ENCODE measurements around the gene EXD1.
"Not testable (repeated sequence)": the region's sequence is repeated elsewhere in the genome, so short reads cannot be mapped to it uniquely, and the experiment has no call there.

Gene EXD1

DNA sequence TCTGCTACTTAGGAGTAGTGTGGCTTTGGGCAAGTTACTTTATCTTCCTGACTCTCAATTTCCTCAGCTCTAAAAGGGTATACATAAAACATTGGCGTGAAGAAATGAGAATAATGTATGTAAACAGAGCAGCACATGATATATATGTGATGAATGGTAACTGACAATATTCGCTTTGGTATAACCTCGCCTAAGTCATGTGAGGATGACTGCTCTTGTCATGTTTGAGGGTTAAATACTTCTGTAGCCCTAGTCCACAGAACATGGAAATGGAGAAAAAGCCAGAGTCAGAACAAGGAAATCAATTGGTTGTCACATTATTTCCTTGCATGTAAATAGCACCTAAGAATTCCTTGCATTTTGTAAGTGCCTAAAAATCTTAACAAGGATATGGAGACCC lies 25.5 kb upstream of the EXD1 start:
- no peaks in the 10 kb centered on the region for H3K4me1 ChIP-seq (ENCODE audit: control insufficient read depth, insufficient read depth, low read length)
- H3K27ac ChIP-seq (ENCODE audit: low read depth, low read length), result no peak overlapping the region
- H3K36me3 ChIP-seq (ENCODE audit: control insufficient read depth, insufficient read depth, low read length), result peaks cover 2% of the 10 kb centered on the region

DNA sequence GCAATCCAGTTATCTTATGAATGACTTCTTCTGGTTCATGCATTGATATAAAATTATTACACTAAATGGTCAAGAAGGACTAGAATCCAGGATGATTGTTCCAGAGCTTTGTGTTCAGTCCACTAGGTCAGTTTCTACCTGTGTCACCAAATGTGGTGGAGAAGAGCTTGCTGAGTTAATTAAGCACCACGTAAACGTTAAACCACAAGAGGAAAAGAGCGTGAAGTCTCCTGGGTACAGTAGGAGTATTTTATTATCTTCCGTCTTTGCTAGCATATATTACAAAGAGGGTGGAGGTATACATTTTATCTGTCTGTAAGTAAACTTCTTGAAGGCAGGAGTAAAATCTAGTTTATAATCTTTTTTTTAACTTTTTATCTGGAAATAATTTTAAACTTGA lies 24.0 kb upstream of the EXD1 start:
- H3K27me3 ChIP-seq (ENCODE audit: control insufficient read depth, insufficient read depth, low read length), result no peaks in the 10 kb centered on the region
- H3K27ac ChIP-seq (ENCODE audit: low read depth, low read length), result no peak overlapping the region
- H3K4me1 ChIP-seq (ENCODE audit: control insufficient read depth, insufficient read depth, low read length), result peaks cover 3% of the 10 kb centered on the region
- peaks cover 2% of the 10 kb centered on the region for H3K36me3 ChIP-seq (ENCODE audit: control insufficient read depth, insufficient read depth, low read length)
- no peak overlapping the region for H3K9ac ChIP-seq (ENCODE audit: low read length)
- no peak overlapping the region for H3K4me3 ChIP-seq (ENCODE audit: low read length)

More for the DNA sequence above, 25.5 kb upstream of the EXD1 start:
- Histone ChIP-seq H3K4me3 (ENCODE audit: low read length) (no peak overlapping the region), H3K27me3 (ENCODE audit: control insufficient read depth, insufficient read depth, low read length) (no peaks in the 10 kb centered on the region), H3K9ac (ENCODE audit: low read length) (no peak overlapping the region)

DNA sequence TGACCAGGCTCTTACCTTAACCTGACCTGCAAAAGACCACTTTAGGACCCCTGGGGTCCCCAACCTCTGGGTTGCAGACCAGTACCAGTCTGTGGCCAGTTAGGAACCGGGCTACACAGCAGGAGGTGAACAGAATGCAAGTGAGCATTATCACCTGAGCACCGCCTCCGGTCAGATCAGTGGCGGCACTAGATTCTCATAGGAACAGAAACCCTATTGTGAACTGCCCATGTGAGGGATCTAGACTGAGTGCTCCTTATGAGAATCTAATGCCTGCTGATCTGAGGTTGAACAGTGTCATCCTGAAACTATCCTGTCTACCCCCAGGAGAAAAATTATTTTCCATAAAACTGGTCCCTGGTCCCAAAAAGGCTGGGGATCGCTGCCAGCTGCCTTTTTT lies 20.9 kb upstream of the EXD1 start:
- Histone ChIP-seq H3K9ac (ENCODE audit: low read length) (no peak overlapping the region), H3K4me1 (ENCODE audit: control insufficient read depth, insufficient read depth, low read length) (peaks cover 3% of the 10 kb centered on the region), H3K36me3 (ENCODE audit: control insufficient read depth, insufficient read depth, low read length) (no peaks in the 10 kb centered on the region), H3K27me3 (ENCODE audit: control insufficient read depth, insufficient read depth, low read length) (no peaks in the 10 kb centered on the region), H3K4me3 (ENCODE audit: low read length) (no peak overlapping the region), H3K27ac (ENCODE audit: low read depth, low read length) (no peak overlapping the region)

DNA sequence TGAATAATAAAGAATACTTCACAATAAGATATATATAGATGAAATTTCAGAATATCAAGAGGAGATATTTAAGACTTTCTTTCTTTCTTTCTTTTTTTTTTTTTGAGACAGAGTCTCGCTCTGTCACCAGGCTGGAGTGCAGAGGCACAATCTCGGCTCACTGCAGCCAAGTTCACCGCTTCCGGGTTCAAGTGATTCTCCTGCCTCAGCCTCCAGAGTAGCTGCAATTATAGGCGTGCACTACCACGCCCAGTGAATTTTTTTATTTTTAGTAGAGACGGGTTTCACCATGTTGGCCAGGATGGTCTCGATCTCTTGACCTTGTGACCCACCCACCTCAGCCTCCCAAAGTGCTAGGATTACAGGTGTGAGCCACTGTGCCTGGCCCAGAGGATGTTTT lies 20.2 kb upstream of the EXD1 start:
- H3K4me1 ChIP-seq (ENCODE audit: control insufficient read depth, insufficient read depth, low read length); H3K27ac ChIP-seq (ENCODE audit: low read depth, low read length); H3K9ac ChIP-seq (ENCODE audit: low read length); H3K36me3 ChIP-seq (ENCODE audit: control insufficient read depth, insufficient read depth, low read length); H3K27me3 ChIP-seq (ENCODE audit: control insufficient read depth, insufficient read depth, low read length); H3K4me3 ChIP-seq (ENCODE audit: low read length): not testable (repeated sequence)

DNA sequence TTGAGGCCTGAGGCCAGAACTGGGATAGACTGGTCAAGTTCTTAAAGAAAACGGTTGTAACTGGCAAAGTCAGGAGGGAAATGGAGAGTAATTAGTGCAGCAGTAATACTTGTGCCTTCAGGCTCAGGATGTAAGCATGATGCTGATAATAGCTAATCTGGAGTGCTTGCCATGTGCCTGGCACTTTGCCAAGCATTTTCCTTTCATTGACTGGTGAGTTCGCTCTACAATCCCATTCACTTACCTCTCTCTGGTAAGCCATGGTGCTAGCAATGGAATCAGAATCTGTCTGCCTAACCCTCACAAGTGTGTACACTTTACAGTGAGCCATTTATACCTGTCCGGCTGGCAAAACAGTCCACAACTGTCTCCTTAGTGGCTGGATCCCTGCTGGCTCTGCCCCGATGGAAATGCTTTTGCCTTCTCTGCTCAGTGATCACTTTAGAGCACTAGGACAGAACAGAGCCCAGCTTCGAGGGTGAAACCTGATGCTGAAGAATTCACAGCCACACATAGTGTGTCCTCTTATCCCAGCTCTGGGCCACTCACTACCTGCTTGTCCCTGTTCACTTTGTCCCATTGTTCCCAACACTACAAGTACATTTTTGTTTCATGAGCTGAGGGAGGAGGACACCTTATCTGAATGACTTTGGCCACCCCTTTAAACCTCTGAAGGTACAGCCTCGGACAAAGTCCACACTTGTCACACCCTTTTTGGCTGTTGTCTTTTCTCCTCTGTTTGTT lies 10.8 kb upstream of the EXD1 start:
- H3K27me3 ChIP-seq (ENCODE audit: control insufficient read depth, insufficient read depth, low read length), result no peaks in the 10 kb centered on the region
- H3K27ac ChIP-seq (ENCODE audit: low read depth, low read length), result no peak overlapping the region
- H3K4me1 ChIP-seq (ENCODE audit: control insufficient read depth, insufficient read depth, low read length), result no peaks in the 10 kb centered on the region
- H3K4me3 ChIP-seq (ENCODE audit: low read length), result peak overlapping the region; percentile 23
- H3K9ac ChIP-seq (ENCODE audit: low read length), result no peak overlapping the region
- H3K36me3 ChIP-seq (ENCODE audit: control insufficient read depth, insufficient read depth, low read length), result peaks cover 5% of the 10 kb centered on the region

DNA sequence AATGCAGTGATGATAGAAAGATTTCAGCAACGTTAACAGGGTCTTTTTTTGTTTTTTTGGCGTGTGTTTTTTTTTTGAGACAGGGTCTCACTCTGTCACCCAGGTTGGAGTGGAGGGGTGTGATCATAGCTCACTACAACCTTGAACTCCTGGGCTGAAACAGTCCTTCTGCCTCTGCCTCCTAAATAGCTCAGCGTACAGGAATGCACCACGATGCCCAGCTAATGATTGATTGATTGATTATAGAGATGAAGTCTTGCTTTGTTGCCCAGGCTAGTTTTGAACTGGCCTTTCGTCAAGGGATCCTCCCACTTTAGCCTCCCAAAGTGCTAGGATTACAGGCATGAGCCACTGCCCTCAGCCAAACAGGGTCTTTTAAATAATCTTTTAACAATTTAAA lies 7.5 kb upstream of the EXD1 start:
- no peak overlapping the region for H3K27ac ChIP-seq (ENCODE audit: low read depth, low read length)
- no peaks in the 10 kb centered on the region for H3K4me1 ChIP-seq (ENCODE audit: control insufficient read depth, insufficient read depth, low read length)
- H3K9ac ChIP-seq (ENCODE audit: low read length), result no peak overlapping the region
- H3K27me3 ChIP-seq (ENCODE audit: control insufficient read depth, insufficient read depth, low read length), result no peaks in the 10 kb centered on the region
- H3K36me3 ChIP-seq (ENCODE audit: control insufficient read depth, insufficient read depth, low read length), result peaks cover 5% of the 10 kb centered on the region
- no peak overlapping the region for H3K4me3 ChIP-seq (ENCODE audit: low read length)

DNA sequence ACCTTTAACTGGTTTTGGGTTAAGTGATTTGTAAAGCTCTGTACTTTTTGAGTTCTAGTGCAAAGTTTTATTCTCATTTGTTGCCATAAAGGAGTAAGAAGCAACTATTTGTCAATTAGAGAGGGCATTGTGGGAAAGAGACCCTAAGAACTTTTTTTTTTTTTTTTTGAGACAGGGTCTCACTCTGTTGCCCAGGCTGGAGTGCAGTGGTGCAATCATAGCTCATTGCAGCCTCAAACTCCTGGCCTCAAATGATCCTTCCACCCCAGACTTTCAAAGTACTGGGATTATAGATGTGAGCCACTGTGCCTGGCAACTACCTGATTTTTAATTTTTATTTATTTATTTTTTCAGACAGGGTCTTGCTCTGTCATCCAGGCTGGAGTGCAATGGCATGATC lies 5.4 kb upstream of the EXD1 start:
- no peak overlapping the region for H3K4me3 ChIP-seq (ENCODE audit: low read length)
- H3K36me3 ChIP-seq (ENCODE audit: control insufficient read depth, insufficient read depth, low read length), result no peaks in the 10 kb centered on the region
- no peak overlapping the region for H3K9ac ChIP-seq (ENCODE audit: low read length)
- H3K27ac ChIP-seq (ENCODE audit: low read depth, low read length), result no peak overlapping the region
- H3K4me1 ChIP-seq (ENCODE audit: control insufficient read depth, insufficient read depth, low read length), result peaks cover 6% of the 10 kb centered on the region
- no peaks in the 10 kb centered on the region for H3K27me3 ChIP-seq (ENCODE audit: control insufficient read depth, insufficient read depth, low read length)

DNA sequence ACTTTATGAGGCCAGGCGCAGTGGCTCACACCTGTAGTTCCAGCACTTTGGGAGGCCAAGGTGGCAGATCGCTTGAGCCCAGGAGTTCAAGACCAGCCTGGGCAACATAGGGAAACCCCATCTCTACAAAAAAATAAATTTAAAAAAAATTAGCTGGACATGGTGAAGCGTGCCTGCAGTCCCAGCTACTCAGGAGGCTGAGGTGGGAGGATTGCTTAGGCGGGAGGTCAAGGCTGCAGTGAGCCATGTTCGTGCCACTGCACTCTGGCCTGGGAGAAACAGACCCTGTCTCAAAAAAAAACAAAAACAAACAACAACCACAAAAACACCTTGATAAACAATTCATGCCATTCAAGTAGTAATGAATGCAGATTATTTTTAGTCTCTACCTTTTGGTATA lies 4.7 kb upstream of the EXD1 start:
- H3K4me1 ChIP-seq (ENCODE audit: control insufficient read depth, insufficient read depth, low read length); H3K4me3 ChIP-seq (ENCODE audit: low read length); H3K9ac ChIP-seq (ENCODE audit: low read length); H3K27me3 ChIP-seq (ENCODE audit: control insufficient read depth, insufficient read depth, low read length); H3K36me3 ChIP-seq (ENCODE audit: control insufficient read depth, insufficient read depth, low read length); H3K27ac ChIP-seq (ENCODE audit: low read depth, low read length): not testable (repeated sequence)

DNA sequence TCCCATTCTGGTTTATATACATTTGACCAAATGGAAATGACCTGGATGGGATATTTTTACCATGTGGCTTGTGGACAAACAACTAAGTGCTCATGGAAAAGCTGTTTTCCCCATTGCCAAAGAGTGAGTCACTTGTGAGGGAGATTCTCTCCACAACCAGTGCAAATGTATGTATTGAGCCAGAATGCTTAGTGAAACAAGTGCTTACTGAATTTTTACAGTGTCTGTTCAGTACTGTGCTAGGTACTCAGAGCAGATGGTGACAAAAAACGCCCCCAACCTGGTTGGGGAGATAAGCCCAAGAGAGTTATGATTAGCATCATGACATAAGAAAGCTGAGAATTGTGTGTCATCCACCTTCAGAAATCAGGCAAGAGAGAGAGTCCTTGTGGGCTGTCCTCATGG lies 2.8 kb upstream of the EXD1 start:
- H3K4me1 ChIP-seq (ENCODE audit: control insufficient read depth, insufficient read depth, low read length), result peaks cover 6% of the 10 kb centered on the region
- no peaks in the 10 kb centered on the region for H3K27me3 ChIP-seq (ENCODE audit: control insufficient read depth, insufficient read depth, low read length)
- no peak overlapping the region for H3K4me3 ChIP-seq (ENCODE audit: low read length)
- H3K9ac ChIP-seq (ENCODE audit: low read length), result no peak overlapping the region
- H3K36me3 ChIP-seq (ENCODE audit: control insufficient read depth, insufficient read depth, low read length), result no peaks in the 10 kb centered on the region
- H3K27ac ChIP-seq (ENCODE audit: low read depth, low read length), result no peak overlapping the region

DNA sequence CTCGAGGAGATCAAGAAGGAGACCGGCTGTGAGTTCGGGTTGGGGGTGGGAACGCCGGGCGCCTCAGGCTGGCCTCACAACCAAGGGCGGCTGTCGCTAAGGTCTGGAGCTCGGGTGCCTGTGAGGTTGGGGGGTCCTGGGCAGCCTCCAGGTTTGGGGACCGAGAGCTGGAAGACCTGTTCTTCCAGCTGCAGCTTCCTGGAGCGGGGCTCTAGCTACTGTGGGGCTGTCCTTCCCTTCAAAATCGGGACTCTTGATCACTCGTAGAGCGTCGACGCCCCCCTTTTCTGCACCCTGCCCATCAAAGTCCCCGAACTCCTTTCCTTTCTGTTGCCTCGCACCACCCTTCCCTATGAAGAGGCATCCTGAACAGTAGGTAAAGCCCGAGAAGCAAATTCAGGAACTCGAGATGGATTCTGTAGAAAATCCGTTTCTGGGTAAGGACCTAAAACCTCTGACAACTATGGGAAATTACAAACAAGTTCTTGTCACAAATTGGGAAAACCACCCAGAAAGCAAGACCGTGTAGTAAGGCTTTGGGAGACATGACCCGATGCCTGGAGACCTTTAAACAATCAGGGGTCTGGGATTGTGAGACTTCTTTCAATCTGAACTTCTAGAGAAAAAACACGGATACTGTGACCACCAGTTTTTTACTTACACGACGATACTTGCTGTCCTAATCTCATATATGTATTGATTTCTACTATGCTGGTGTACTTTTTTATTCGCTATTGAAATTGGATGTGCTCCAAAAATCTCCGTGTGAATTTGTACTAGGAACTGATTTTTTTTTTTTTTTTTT lies 1.1 kb upstream of the EXD1 start:
- Histone ChIP-seq H3K4me3 (ENCODE audit: low read length) (peak overlapping the region; percentile 87), H3K27ac (ENCODE audit: low read depth, low read length) (peak overlapping the region; percentile 93), H3K9ac (ENCODE audit: low read length) (peak overlapping the region; percentile 83), H3K36me3 (ENCODE audit: control insufficient read depth, insufficient read depth, low read length) (no peaks in the 10 kb centered on the region), H3K27me3 (ENCODE audit: control insufficient read depth, insufficient read depth, low read length) (no peaks in the 10 kb centered on the region), H3K4me1 (ENCODE audit: control insufficient read depth, insufficient read depth, low read length) (peaks cover 6% of the 10 kb centered on the region)

DNA sequence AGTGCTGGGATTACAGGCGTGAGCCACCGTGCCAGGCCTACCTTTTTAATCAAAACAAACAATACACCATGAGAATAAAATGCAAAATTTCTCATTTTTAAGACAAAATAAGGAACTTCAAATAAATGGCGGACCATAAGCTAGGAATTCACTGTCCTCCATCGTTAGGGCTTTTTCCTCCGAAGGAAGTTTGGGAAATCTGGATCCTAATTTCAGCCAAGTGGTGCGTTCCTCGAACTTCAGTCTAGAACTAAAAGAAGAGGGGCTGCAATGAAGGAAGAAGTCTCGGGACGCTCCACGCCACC lies 260 bp downstream of the EXD1 start:
- Histone ChIP-seq H3K27ac (ENCODE audit: low read depth, low read length) (peak overlapping the region; percentile 65), H3K27me3 (ENCODE audit: control insufficient read depth, insufficient read depth, low read length) (no peaks in the 10 kb centered on the region), H3K4me1 (ENCODE audit: control insufficient read depth, insufficient read depth, low read length) (peaks cover 6% of the 10 kb centered on the region), H3K9ac (ENCODE audit: low read length) (no peak overlapping the region), H3K36me3 (ENCODE audit: control insufficient read depth, insufficient read depth, low read length) (no peaks in the 10 kb centered on the region), H3K4me3 (ENCODE audit: low read length) (peak overlapping the region; percentile 54)

DNA sequence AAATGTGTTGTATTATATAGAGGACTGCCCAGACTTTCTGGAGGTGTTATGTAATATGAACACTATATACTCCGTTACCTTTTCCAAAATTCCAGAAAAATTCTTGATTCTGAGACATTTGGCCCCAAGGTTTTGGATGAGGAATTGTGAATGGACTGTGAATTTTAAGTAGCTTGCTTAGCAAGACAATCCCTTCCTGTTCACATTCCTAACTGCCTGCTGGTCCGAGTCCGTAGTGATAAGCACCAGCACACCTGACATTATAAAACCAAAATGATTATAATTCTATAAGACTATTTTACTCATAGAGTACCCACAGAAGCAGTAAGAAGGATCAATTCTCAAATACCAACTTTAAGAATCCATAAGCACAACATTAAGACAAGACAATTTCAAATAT lies 11.2 kb downstream of the EXD1 start:
- no peak overlapping the region for H3K27ac ChIP-seq (ENCODE audit: low read depth, low read length)
- no peaks in the 10 kb centered on the region for H3K4me1 ChIP-seq (ENCODE audit: control insufficient read depth, insufficient read depth, low read length)
- no peaks in the 10 kb centered on the region for H3K27me3 ChIP-seq (ENCODE audit: control insufficient read depth, insufficient read depth, low read length)
- no peaks in the 10 kb centered on the region for H3K36me3 ChIP-seq (ENCODE audit: control insufficient read depth, insufficient read depth, low read length)
- no peak overlapping the region for H3K4me3 ChIP-seq (ENCODE audit: low read length)
- H3K9ac ChIP-seq (ENCODE audit: low read length), result no peak overlapping the region

DNA sequence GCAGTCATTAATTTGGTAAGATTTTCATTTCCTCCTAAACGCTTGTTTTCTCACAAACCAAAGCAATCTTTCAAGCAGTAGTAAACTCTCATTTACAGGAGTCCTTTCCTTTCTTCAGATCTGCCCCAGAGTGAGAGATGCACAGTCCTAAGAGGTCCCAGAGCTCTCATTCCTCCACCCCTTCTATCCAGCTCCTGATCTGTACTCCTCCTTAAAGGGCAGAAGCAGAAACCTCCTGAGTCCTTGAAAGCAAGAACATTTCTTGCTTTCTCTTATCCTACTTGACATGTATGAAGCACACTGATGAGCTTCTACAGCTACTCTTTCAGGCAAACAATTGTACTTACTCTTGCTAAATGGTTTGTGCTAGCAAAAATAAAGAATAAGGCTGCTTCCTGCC lies 11.7 kb downstream of the EXD1 start:
- H3K36me3 ChIP-seq (ENCODE audit: control insufficient read depth, insufficient read depth, low read length), result no peaks in the 10 kb centered on the region
- H3K4me3 ChIP-seq (ENCODE audit: low read length), result no peak overlapping the region
- H3K4me1 ChIP-seq (ENCODE audit: control insufficient read depth, insufficient read depth, low read length), result no peaks in the 10 kb centered on the region
- no peak overlapping the region for H3K9ac ChIP-seq (ENCODE audit: low read length)
- no peaks in the 10 kb centered on the region for H3K27me3 ChIP-seq (ENCODE audit: control insufficient read depth, insufficient read depth, low read length)
- H3K27ac ChIP-seq (ENCODE audit: low read depth, low read length), result no peak overlapping the region

Data from rectal smooth muscle tissue (tissue), 1 donor.